Nephron progenitor cell (in vitro differentiated cells): ENCODE data around the gene DNMT3A.
A peak's percentile ranks its signal among the peaks of the same experiment; 100 is the strongest.

Experiments used
- DNase-seq: peaks from one replicate; pipeline ENCODE4 v3.0.0; 2021
- H3K27ac Mint-ChIP-seq: 2 replicates; pipeline ENCODE4 v1.8.0; 2021; ENCODE audit warnings: mild to moderate bottlenecking, moderate library complexity, mixed read lengths
- H3K27me3 Mint-ChIP-seq: 2 replicates; pipeline ENCODE4 v1.8.0; 2021; ENCODE audit warnings: mild to moderate bottlenecking, low read depth, mixed read lengths; ENCODE audit not compliant: poor library complexity
- H3K36me3 Mint-ChIP-seq: 2 replicates; pipeline ENCODE4 v1.8.0; 2021; ENCODE audit warnings: low read depth, mixed read lengths
- H3K4me1 Mint-ChIP-seq: 2 replicates; pipeline ENCODE4 v1.8.0; 2021; ENCODE audit warnings: mixed read lengths
- H3K4me3 Mint-ChIP-seq: 2 replicates; pipeline ENCODE4 v1.8.0; 2021; ENCODE audit warnings: mild to moderate bottlenecking, moderate library complexity, mixed read lengths
- H3K9me3 Mint-ChIP-seq: 2 replicates; pipeline ENCODE4 v1.8.0; 2021; ENCODE audit warnings: mild to moderate bottlenecking, moderate library complexity, mixed read lengths
- TF ChIP-seq, protein P1 (sequence below): fragments of 200-600 bp; sonication (generic); IDR thresholded peaks from 2 replicates; pipeline ENCODE4 v1.5.0; 2021; ENCODE audit warnings: antibody characterized with exemption

DNMT3A gene

DNA sequence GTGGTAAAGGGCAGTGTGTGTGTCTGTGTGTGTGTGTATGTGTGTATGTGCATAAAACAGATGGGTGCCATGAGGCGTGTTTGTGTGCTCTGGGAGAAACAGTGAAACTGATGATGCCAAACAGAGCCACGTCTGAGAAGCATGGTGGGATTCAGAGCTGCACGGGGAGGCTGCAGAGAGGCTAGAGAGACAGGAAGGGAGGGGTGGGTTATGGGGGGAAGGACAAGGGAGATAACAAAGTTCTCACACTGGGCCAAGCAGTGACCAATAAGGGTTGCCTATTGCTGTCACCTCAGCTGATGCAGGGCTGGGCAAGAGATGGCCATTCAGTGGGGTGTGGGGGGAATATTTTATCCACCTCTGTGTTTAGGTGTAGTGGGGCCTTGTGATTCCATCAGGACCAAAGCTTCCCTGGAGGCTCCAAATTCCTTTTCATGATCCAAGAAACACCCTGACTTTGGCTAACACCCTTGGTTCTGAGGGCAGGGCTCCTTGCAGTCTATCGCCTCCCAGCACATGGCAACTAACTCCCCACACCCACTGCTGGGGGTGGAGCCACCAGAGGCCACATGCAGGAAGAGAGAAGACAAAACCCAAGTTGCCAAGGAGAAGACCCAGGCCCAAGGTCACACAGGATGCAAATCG lies 119.1 kb downstream of the DNMT3A start:
- Mint-ChIP-seq H3K4me1 (peaks cover 29% of the 10 kb centered on the region), H3K27ac (no peak overlapping the region), H3K27me3 (peaks cover 7% of the 10 kb centered on the region), H3K9me3 (no peaks in the 10 kb centered on the region), H3K4me3 (no peak overlapping the region), H3K36me3 (no peaks in the 10 kb centered on the region)
- TF ChIP-seq, protein P1, sequence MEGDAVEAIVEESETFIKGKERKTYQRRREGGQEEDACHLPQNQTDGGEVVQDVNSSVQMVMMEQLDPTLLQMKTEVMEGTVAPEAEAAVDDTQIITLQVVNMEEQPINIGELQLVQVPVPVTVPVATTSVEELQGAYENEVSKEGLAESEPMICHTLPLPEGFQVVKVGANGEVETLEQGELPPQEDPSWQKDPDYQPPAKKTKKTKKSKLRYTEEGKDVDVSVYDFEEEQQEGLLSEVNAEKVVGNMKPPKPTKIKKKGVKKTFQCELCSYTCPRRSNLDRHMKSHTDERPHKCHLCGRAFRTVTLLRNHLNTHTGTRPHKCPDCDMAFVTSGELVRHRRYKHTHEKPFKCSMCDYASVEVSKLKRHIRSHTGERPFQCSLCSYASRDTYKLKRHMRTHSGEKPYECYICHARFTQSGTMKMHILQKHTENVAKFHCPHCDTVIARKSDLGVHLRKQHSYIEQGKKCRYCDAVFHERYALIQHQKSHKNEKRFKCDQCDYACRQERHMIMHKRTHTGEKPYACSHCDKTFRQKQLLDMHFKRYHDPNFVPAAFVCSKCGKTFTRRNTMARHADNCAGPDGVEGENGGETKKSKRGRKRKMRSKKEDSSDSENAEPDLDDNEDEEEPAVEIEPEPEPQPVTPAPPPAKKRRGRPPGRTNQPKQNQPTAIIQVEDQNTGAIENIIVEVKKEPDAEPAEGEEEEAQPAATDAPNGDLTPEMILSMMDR = no peak
- DNase-seq = no peak

DNA sequence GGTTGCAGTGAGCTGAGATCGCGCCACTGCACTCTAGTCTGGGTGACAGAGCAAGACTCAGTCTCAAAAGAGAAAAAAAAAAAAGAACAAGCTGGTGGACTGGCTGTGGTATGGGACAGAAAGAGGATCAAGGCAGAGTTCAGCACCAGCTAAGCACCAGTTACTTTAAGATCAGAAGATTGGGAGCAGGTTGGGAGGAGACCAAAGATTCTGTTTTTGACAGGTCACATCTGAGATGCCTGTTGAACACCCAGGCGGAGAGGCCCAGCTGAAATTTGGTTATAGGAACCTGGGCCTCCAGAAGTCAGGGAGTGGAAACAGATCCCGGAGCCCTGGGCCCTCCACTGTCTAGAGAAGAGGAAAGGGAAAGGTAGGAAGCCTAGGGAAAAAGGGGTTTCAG lies 120.1 kb downstream of the DNMT3A start:
- H3K27me3 Mint-ChIP-seq = peaks cover 7% of the 10 kb centered on the region
- H3K4me3 Mint-ChIP-seq = no peak overlapping the region
- H3K9me3 Mint-ChIP-seq = no peaks in the 10 kb centered on the region
- no peak for DNase-seq
- H3K36me3 Mint-ChIP-seq = no peaks in the 10 kb centered on the region
- H3K27ac Mint-ChIP-seq = peak overlapping the region; percentile 43
- TF ChIP-seq, protein P1 = no peak
- peaks cover 25% of the 10 kb centered on the region for H3K4me1 Mint-ChIP-seq

DNA sequence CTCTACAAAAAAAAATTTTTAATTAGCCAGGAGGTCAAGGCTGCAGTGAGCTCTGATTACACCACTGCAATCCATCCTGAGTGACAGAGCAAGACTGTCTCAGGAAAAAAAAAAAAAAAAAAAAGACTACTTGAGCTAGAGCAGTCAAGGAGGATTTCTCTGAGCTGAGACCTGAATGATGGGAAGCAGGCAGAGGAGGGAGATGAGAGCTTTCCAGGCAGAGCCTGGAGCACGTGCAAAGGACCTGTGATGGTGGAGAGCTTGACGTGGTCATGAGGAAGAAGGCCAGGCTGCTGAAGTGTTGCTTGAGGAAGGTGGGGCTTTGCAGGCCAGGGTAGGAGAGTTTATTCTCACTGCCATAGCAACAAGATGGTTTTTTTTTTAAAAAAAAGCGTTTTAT lies 121.4 kb downstream of the DNMT3A start:
- TF ChIP-seq, protein P1 = no peak
- peaks cover 25% of the 10 kb centered on the region for H3K4me1 Mint-ChIP-seq
- H3K27me3 Mint-ChIP-seq = peaks cover 9% of the 10 kb centered on the region
- H3K4me3 Mint-ChIP-seq = no peak overlapping the region
- no peak for DNase-seq
- no peaks in the 10 kb centered on the region for H3K36me3 Mint-ChIP-seq
- no peaks in the 10 kb centered on the region for H3K9me3 Mint-ChIP-seq
- no peak overlapping the region for H3K27ac Mint-ChIP-seq

DNA sequence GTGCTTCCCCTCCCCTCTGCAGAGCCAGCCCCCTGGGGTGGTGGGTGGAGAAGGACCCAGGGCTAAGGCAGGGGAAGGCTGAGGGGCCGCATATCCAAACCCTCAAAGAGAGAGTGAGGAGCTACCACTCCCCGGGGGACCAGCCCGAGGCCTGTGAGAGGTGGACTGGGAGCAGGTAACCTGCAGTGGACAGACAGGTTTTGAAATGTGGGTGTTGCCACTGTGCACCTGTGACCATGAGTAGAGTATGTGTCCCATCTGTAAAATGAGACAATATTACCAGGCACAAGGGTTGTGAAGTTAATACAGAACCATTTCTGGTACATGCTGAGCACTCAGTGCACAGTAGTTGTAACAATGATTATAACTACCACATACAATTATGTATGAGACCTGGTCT lies 122.1 kb downstream of the DNMT3A start:
- Mint-ChIP-seq H3K9me3 (no peaks in the 10 kb centered on the region), H3K36me3 (no peaks in the 10 kb centered on the region), H3K4me1 (peaks cover 25% of the 10 kb centered on the region), H3K4me3 (no peak overlapping the region), H3K27me3 (peaks cover 9% of the 10 kb centered on the region), H3K27ac (peak overlapping the region; percentile 33)
- DNase-seq = no peak
- TF ChIP-seq, protein P1 = no peak

DNA sequence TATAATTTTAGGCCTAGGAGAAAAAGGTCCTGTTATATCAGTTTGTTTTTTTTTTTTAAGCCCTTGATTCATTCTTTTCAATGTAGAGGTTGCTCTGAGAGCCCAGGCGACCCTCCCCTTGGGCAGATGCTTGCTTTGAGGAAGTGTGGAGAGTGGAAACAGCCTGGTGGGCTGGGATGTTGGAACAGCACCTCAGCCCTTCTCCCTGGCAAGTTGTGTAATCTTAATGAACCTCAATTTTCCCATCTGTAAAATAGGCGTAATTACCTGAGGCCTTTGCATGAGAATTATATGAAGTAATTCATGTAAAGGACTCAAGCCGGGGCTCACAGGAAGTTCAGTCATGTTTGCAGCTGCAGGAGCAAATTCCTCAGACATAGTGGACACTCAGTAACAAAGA lies 123.6 kb downstream of the DNMT3A start:
- H3K36me3 Mint-ChIP-seq = no peaks in the 10 kb centered on the region
- TF ChIP-seq, protein P1 = no peak
- no peak overlapping the region for H3K4me3 Mint-ChIP-seq
- H3K27me3 Mint-ChIP-seq = peaks cover 9% of the 10 kb centered on the region
- no peaks in the 10 kb centered on the region for H3K9me3 Mint-ChIP-seq
- H3K27ac Mint-ChIP-seq = no peak overlapping the region
- H3K4me1 Mint-ChIP-seq = peaks cover 28% of the 10 kb centered on the region
- no peak for DNase-seq
